ENCODE data around the gene KANSL1. TPM values are rescaled to one million over a fixed set of nuclear protein-coding genes. Genes with fewer than 3 reads are reported as not detected.

KANSL1 gene
- polyA plus RNA-seq, 1 donor from 2014 or later, result 65.0 TPM

- H3K79me2 ChIP-seq (replicated peaks; ENCODE audit: insufficient read depth, low read length), result peaks cover 86% of the 10 kb centered on the region
- H3K9me2 ChIP-seq (ENCODE audit: insufficient read depth, low read length), result no peaks in the 10 kb centered on the region
- H3K27me3 ChIP-seq (ENCODE audit: insufficient read depth, low read depth, low read length), result no peaks in the 10 kb centered on the region
- no peak overlapping the region for H3K27ac ChIP-seq (ENCODE audit: low read length)
- no peak for TF ChIP-seq SMC3 (conservative IDR thresholded peaks at IDR 0.05; ENCODE audit: poor library complexity)
- no peak for TF ChIP-seq POLR2AphosphoS5 (IDR thresholded peaks at IDR 0.05)
- no peaks in the 10 kb centered on the region for H3K9me3 ChIP-seq (ENCODE audit: low read length)
- no peaks in the 10 kb centered on the region for H3F3A ChIP-seq (ENCODE audit: insufficient read depth, low read length, poor library complexity, severe bottlenecking)
- H3K36me3 ChIP-seq (ENCODE audit: insufficient read depth, low read length), result no peaks in the 10 kb centered on the region
- no peak overlapping the region for H2AFZ ChIP-seq (ENCODE audit: low read depth, low read length)
- H3K4me2 ChIP-seq (ENCODE audit: low read length), result no peak overlapping the region
- no peak overlapping the region for H3K9ac ChIP-seq (ENCODE audit: low read length)
- no peak overlapping the region for H3K4me3 ChIP-seq (ENCODE audit: low read length)
- H4K20me1 ChIP-seq (ENCODE audit: insufficient read depth), result no peaks in the 10 kb centered on the region
These were observed 8.3 kb upstream of the KANSL1 start for GRCh38 chr17:46201491-46201890.

DNA sequence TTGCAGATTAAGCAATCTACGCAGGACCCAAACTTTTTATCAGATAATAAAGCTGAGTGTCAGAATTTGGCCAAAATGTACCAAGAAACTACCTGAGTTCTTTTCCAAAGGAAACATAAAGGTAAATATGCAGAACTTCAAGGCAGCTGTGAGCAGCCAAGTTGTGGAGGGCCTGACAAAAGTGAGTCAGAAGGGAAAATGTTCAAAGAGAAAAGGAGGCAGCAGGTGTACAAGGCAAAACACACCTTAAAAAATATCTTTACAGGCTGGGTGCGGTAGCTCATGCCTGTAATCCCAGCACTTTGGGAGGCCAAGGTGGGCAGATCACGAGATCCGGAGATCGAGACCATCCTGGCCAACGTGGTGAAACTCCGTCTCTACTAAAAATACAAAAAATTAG is 7.0 kb upstream of the KANSL1 start:
- Histone ChIP-seq H3K9me3 (ENCODE audit: low read length) (no peaks in the 10 kb centered on the region), H3K79me2 (replicated peaks; ENCODE audit: insufficient read depth, low read length) (peaks cover 88% of the 10 kb centered on the region), H2AFZ (ENCODE audit: low read depth, low read length) (no peak overlapping the region), H3K4me3 (ENCODE audit: low read length) (no peak overlapping the region), H4K20me1 (ENCODE audit: insufficient read depth) (no peaks in the 10 kb centered on the region), H3K27ac (ENCODE audit: low read length) (no peak overlapping the region), H3K9me2 (ENCODE audit: insufficient read depth, low read length) (no peaks in the 10 kb centered on the region), H3F3A (ENCODE audit: insufficient read depth, low read length, poor library complexity, severe bottlenecking) (no peaks in the 10 kb centered on the region), H3K36me3 (ENCODE audit: insufficient read depth, low read length) (no peaks in the 10 kb centered on the region), H3K27me3 (ENCODE audit: insufficient read depth, low read depth, low read length) (no peaks in the 10 kb centered on the region), H3K9ac (ENCODE audit: low read length) (no peak overlapping the region), H3K4me2 (ENCODE audit: low read length) (no peak overlapping the region)
- no peak for TF ChIP-seq SMC3 (conservative IDR thresholded peaks at IDR 0.05; ENCODE audit: poor library complexity)
- no peak for TF ChIP-seq EZH2 (IDR thresholded peaks at IDR 0.05; ENCODE audit: borderline replicate concordance, insufficient read depth, low read length, poor library complexity, severe bottlenecking)
- TF ChIP-seq RAD21 (conservative IDR thresholded peaks at IDR 0.05), result no peak
- no peak for TF ChIP-seq POLR2AphosphoS5 (IDR thresholded peaks at IDR 0.05)
- TF ChIP-seq, protein P1, sequence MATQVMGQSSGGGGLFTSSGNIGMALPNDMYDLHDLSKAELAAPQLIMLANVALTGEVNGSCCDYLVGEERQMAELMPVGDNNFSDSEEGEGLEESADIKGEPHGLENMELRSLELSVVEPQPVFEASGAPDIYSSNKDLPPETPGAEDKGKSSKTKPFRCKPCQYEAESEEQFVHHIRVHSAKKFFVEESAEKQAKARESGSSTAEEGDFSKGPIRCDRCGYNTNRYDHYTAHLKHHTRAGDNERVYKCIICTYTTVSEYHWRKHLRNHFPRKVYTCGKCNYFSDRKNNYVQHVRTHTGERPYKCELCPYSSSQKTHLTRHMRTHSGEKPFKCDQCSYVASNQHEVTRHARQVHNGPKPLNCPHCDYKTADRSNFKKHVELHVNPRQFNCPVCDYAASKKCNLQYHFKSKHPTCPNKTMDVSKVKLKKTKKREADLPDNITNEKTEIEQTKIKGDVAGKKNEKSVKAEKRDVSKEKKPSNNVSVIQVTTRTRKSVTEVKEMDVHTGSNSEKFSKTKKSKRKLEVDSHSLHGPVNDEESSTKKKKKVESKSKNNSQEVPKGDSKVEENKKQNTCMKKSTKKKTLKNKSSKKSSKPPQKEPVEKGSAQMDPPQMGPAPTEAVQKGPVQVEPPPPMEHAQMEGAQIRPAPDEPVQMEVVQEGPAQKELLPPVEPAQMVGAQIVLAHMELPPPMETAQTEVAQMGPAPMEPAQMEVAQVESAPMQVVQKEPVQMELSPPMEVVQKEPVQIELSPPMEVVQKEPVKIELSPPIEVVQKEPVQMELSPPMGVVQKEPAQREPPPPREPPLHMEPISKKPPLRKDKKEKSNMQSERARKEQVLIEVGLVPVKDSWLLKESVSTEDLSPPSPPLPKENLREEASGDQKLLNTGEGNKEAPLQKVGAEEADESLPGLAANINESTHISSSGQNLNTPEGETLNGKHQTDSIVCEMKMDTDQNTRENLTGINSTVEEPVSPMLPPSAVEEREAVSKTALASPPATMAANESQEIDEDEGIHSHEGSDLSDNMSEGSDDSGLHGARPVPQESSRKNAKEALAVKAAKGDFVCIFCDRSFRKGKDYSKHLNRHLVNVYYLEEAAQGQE (IDR thresholded peaks at IDR 0.05; ENCODE audit: borderline replicate concordance), result no peak

- Histone ChIP-seq H4K20me1 (ENCODE audit: insufficient read depth) (peaks cover 1% of the 10 kb centered on the region), H2AFZ (ENCODE audit: low read depth, low read length) (no peak overlapping the region), H3K9me2 (ENCODE audit: insufficient read depth, low read length) (no peaks in the 10 kb centered on the region), H3K79me2 (replicated peaks; ENCODE audit: insufficient read depth, low read length) (peaks cover 88% of the 10 kb centered on the region), H3K4me3 (ENCODE audit: low read length) (no peak overlapping the region), H3K4me2 (ENCODE audit: low read length) (no peak overlapping the region), H3K27me3 (ENCODE audit: insufficient read depth, low read depth, low read length) (no peaks in the 10 kb centered on the region), H3K9ac (ENCODE audit: low read length) (no peak overlapping the region), H3F3A (ENCODE audit: insufficient read depth, low read length, poor library complexity, severe bottlenecking) (peaks cover 3% of the 10 kb centered on the region), H3K9me3 (ENCODE audit: low read length) (no peaks in the 10 kb centered on the region), H3K27ac (ENCODE audit: low read length) (no peak overlapping the region), H3K36me3 (ENCODE audit: insufficient read depth, low read length) (no peaks in the 10 kb centered on the region)
- TF ChIP-seq CTCF (IDR thresholded peaks at IDR 0.05; ENCODE audit: poor library complexity, severe bottlenecking), result no peak
- TF ChIP-seq EZH2 (IDR thresholded peaks at IDR 0.05; ENCODE audit: borderline replicate concordance, insufficient read depth, low read length, poor library complexity, severe bottlenecking), result no peak
- no peak for TF ChIP-seq POLR2AphosphoS5 (IDR thresholded peaks at IDR 0.05)
- no peak for TF ChIP-seq SMC3 (conservative IDR thresholded peaks at IDR 0.05; ENCODE audit: poor library complexity)
- TF ChIP-seq MXI1 (conservative IDR thresholded peaks at IDR 0.05; ENCODE audit: poor library complexity, severe bottlenecking), result no peak
- TF ChIP-seq EP300 (conservative IDR thresholded peaks at IDR 0.05; ENCODE audit: poor library complexity, severe bottlenecking), result no peak
- TF ChIP-seq, protein P1 (IDR thresholded peaks at IDR 0.05; ENCODE audit: borderline replicate concordance), result no peak
- TF ChIP-seq TAF1 (IDR thresholded peaks at IDR 0.05; ENCODE audit: low read depth), result no peak
- no peak for TF ChIP-seq RAD21 (conservative IDR thresholded peaks at IDR 0.05)
These were observed 6.2 kb upstream of the KANSL1 start for GRCh38 chr17:46199379-46199778.
